Retinal pigment epithelial cell (primary cell): Measurements from ENCODE around the gene SKAP1.

Source experiments
- DNase-seq: peaks from one replicate; pipeline ENCODE4 v3.0.0-alpha.2; 2010; ENCODE audit warnings: low read depth
- H3K4me3 ChIP-seq: 2 replicates; pipeline ENCODE4 v1.5.1; 2011; ENCODE audit warnings: mild to moderate bottlenecking, low read length, control low read depth, moderate library complexity
- TF ChIP-seq, protein P1 (sequence below): conservative IDR thresholded peaks from 2 replicates; pipeline ENCODE4 v1.5.1; 2011; ENCODE audit warnings: low read depth, low read length, control low read depth, inconsistent platforms

Gene SKAP1

DNA sequence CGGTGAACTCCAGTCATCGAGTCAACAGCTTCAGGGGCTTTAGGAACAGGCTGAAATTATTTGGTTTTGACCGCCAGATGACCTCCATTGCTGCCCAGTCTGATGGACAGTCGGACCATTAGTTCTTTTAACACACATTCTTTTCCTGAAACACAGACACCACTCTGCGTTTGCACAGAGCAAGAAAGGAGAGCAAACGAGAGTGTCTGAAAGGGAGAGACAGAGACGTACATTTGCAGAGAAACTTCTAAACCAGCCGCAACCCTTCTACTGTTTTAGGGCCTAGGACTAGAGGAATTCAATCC, 166.3 kb downstream of the SKAP1 start:
- DNase-seq, result no peak
- no peak overlapping the region for H3K4me3 ChIP-seq
- TF ChIP-seq, protein P1, sequence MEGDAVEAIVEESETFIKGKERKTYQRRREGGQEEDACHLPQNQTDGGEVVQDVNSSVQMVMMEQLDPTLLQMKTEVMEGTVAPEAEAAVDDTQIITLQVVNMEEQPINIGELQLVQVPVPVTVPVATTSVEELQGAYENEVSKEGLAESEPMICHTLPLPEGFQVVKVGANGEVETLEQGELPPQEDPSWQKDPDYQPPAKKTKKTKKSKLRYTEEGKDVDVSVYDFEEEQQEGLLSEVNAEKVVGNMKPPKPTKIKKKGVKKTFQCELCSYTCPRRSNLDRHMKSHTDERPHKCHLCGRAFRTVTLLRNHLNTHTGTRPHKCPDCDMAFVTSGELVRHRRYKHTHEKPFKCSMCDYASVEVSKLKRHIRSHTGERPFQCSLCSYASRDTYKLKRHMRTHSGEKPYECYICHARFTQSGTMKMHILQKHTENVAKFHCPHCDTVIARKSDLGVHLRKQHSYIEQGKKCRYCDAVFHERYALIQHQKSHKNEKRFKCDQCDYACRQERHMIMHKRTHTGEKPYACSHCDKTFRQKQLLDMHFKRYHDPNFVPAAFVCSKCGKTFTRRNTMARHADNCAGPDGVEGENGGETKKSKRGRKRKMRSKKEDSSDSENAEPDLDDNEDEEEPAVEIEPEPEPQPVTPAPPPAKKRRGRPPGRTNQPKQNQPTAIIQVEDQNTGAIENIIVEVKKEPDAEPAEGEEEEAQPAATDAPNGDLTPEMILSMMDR, result no peak

DNA sequence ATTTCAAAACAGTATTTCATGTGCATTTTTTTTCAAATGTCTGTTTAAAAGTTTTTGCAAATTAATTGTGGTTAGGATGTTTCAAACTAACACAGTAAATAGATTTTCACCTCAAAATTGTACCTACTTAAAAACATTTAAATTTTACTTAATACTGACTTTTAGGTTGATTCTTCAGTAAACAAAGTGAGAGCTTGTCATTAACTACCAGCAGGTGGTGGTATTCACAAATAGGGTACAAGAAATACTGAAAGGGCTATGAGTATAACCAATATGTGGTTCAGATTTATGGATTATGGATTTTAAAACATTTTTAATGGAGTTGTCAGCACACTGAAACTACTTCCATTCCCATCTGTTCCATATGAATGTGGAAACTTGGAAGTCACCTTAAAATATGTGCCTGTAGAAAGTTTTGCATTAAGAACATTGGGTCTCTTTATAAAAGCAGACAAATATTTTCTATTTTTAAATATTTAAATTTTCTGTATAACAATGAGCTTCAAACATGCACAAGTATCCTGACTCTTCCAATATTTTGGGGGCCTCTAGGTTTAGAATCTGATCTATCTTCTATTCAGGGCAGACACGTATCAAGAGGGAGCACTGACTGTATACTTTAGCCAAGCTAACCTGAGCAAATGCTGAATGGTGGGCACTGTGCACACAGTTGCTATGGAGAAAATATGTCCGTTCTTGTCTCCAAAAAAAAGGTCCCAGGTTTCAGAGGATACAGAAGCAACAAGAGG, 166.9 kb downstream of the SKAP1 start:
- H3K4me3 ChIP-seq, result no peak overlapping the region
- DNase-seq, result no peak
- TF ChIP-seq, protein P1, result peak; percentile 63

DNA sequence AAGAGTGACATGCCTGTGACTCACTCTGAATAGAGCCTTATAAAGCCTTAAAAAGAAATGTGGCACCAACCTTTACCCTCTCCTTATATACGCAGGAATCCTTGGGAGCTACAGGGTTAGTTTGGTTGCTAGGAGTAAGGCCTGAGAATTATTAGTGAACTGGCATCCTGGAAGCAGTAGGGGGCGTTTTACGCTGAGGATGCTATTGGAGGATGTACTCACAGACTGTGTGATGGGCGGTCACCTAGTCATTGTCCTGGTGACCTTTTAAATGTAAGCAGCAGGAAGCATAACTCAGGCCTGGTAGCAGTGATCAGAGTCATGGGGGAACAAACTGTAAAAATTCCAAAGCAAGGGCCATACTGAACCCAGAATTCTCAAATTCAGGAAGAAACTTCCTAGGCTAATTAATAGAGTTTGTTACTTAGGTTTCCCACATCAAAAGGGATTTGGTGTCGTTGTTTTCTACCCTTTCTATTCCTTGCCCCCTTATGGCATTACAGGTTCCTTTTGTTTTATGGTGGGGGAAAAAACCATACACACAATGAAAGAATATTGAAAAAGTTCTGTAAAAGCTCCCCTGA, 168.6 kb downstream of the SKAP1 start:
- DNase-seq, result no peak
- no peak overlapping the region for H3K4me3 ChIP-seq
- TF ChIP-seq, protein P1, result peak; percentile 62

DNA sequence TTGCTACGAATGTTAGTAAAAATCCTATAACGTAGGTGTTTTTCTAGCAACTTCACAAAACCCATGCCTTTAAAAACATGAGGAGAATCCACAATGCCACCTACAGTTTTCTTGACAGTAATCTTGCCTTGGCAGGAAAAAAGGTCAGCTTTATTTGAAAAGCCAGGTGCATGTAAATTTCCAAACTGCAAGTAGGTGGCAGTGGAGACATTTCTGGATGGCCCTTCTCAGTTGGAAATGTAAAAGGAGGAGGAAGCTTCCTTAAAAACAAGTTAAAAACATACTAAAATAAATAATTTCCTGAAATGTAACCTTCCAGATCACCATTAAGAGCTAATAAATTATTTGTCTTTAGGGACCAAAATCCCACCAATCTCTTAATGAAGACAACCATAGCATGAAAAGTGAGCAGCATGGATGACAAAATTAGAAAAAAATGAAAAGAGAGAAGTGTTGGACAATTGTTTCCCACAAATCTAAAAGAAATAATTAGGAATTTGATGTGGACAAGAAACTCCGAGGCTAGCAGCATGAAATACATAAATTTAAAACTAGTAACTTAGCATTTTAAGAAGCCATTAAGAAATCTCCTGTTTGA, 170.2 kb downstream of the SKAP1 start:
- TF ChIP-seq, protein P1, result peak; percentile 77
- H3K4me3 ChIP-seq, result no peak overlapping the region
- no peak for DNase-seq

- H3K4me3 ChIP-seq, result no peak overlapping the region
- DNase-seq, result no peak
- TF ChIP-seq, protein P1, result no peak
These were observed 171.7 kb downstream of the SKAP1 start for GRCh38 chr17:48258331-48258730.

- TF ChIP-seq, protein P1, result no peak
- no peak for DNase-seq
- H3K4me3 ChIP-seq, result no peak overlapping the region
These were observed 174.3 kb downstream of the SKAP1 start for GRCh38 chr17:48255759-48256158.

DNA sequence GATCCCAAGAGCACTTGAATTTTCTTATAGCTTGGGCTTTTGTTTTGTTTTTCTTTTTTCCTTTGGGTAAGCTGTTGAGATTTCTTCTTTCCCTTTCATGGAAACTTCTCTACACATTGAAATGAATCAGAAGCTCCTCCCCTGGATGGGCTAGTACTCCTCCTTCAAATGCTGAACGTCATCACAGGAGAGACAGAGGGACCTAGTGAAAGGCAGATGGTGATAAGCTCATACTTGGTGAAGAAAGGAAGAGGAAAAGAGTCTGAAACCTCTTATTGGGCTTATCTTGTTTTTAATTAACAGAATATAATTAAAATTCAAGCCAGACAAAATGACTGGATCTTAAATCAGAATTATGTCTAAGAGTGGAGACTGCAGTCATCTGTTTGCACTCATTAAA, 175.1 kb downstream of the SKAP1 start:
- DNase-seq, result no peak
- TF ChIP-seq, protein P1, result no peak
- no peak overlapping the region for H3K4me3 ChIP-seq
